GM19372 (cell line): ENCODE data around the gene HOXB3.

Experiments used
- ATAC-seq: cut with Tn5 transposase; IDR thresholded peaks from one replicate; pipeline ENCODE4 v1.9.1; 2021; ENCODE audit warnings: mild to moderate bottlenecking, low read depth, moderate library complexity; ENCODE audit not compliant: unreplicated experiment

Gene HOXB3

GRCh38 chr17:48589831-48590606 lies at the start of gene HOXB3:
Gene HOXB3, minus strand, starts transcription at chr17:48590241. Its CDS starts 37,767 bp downstream, at chr17:48552474.
- no peak for ATAC-seq

- no peak for ATAC-seq
Measured at GRCh38 chr17:48639136-48639535, 49.1 kb upstream of the HOXB3 start.

GRCh38 chr17:48637323-48638260 lies 47.6 kb upstream of the HOXB3 start:
- no peak for ATAC-seq

- ATAC-seq = no peak
Measured at GRCh38 chr17:48636177-48637018, 46.4 kb upstream of the HOXB3 start.

GRCh38 chr17:48634493-48635208 lies 44.6 kb upstream of the HOXB3 start:
- no peak for ATAC-seq

GRCh38 chr17:48633266-48633677 lies 43.2 kb upstream of the HOXB3 start:
- ATAC-seq = no peak

GRCh38 chr17:48632579-48633265 lies 42.7 kb upstream of the HOXB3 start:
- no peak for ATAC-seq

GRCh38 chr17:48631693-48632578 lies 41.9 kb upstream of the HOXB3 start:
- ATAC-seq = no peak

GRCh38 chr17:48630925-48631692 lies 41.1 kb upstream of the HOXB3 start:
- ATAC-seq = no peak

- no peak for ATAC-seq
Measured at GRCh38 chr17:48630009-48630924, 40.2 kb upstream of the HOXB3 start.

- ATAC-seq = no peak
Measured at GRCh38 chr17:48629411-48629759, 39.3 kb upstream of the HOXB3 start.

- no peak for ATAC-seq
Measured at GRCh38 chr17:48628649-48629410, 38.8 kb upstream of the HOXB3 start.

- no peak for ATAC-seq
Measured at GRCh38 chr17:48627623-48628521, 37.8 kb upstream of the HOXB3 start.

- ATAC-seq = no peak
Measured at GRCh38 chr17:48627118-48627597, 37.1 kb upstream of the HOXB3 start.
